ENCODE data around the gene MYO3A.
"Not testable (repeated sequence)": the region's sequence is repeated elsewhere in the genome, so short reads cannot be mapped to it uniquely, and the experiment has no call there.

MYO3A gene

DNA sequence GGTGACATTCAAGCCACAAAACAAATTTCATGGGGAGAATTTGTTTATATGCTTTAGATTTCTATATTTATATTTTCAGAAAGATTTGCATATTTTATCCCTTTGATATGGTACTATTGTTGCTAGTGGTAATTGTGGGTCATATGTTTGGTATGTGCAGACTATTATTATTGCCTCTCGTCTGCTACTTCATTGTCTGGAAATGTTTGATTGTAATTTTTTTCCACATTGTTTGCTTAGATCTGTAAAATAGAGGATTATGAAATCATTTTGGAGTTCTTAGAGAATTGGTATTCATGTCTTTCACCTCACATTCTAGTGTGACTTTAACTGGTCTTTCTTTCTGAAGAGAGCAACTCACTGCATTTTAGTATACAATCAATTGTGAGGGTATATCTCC is 44.7 kb downstream of the MYO3A start:
- DNase-seq: no peak

DNA sequence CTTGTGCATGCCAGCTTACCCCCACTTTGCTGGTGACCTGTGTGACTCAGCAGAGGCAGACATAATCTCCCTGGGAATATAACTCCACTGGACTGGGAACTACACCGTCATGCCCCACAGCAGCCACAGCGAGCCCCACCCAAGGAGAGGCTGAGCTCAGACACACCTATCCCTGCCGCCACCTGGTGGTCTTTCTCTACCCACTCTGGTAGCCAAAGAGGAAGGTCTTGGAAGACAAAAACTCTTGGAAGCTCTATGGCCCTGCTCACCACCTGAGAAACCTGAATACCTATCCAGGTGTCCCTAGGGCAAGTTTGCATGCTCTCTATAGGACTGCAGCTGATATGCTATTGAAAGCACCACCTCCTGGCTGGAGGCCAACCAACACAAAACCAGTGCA is 48.1 kb downstream of the MYO3A start:
- no peak for DNase-seq

DNA sequence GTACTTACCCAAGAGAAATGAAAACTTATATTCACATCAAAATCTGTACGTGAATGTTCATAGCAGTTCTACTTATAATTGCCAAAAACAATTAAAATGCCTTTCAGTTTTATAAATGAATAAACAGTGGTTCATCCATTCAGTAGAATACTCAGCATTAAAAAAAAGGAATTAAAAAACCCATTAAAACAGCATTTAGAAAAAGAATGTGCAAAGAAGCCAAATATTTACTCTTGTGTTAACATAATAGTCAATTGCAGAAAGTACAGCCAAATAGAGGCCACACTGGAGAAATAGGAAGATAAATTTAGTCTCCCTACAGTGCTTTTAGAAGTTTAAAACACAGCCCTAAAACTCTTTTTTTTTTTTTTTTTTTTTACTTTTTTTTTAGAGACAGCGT is 54.6 kb downstream of the MYO3A start:
- no peak for DNase-seq

DNA sequence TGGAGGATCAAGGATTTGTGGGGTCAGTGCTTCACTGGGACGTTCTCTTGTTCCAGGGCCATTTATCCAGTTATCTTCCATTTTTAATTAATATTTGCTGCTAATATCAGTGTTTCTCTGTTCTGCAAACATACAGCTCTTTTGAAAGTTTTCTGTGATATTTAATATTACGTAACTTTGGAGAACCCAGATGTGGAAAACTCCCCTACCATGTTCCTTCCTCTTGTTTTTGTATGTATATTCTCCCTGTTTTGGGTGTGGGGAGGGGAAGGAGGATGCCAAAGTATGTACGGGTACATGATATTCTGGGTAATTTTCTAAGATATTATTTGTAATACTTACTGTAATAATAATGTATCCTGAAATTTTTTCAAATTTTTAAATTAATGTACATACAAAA is 55.9 kb downstream of the MYO3A start:
- DNase-seq: no peak

DNA sequence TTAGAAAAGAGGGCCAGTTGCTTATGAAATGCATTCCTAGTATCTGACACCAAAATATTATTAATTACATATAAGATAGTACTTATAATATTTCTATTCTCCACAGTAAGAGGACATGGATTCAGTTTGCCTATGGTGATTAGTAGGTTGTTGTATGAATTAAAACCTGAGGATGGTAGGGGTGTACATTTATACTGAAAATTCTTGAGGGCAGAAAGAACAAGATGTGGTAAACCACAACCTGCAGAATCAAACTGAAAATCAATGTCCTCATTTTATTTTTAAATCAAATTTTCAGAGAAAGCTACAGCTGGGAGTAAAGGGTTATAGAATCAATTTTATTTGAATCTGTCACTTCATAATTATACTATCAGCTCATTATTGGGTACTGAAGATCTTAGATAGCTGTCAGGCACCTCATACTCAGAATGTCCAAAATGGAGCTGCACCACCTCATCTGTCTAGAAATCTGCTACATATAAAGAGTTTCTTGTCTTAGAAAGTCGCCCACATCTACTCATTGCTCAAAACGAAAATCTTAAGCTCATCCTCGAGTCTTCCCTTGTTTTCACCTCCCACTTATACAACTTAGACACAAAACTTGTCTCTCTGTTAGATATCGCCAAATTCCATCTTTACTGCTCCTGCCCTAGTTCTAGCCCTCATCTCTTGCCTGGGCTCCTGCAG is 65.4 kb downstream of the MYO3A start:
- DNase-seq: no peak

- no peak for DNase-seq
These were observed 66.9 kb downstream of the MYO3A start for GRCh38 chr10:26000971-26001370.

DNA sequence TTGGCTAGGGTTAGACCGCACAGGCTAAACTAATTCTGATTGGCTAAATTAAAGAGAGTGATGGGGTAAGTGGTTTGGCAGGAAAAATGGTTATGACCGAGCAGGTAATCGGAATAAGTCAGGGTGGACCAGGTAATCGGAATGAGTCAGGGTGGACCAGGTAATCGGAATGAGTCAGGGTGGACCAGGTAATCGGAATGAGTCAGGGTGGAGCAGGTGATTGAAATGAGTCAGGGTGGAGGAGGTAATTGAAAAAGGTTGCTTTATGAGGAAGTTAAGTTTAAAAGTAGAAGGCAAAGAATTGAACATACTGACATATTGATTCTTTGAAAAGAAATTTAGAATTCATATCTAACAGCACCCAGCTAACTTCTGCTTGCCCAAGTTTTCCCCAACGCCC is 68.4 kb downstream of the MYO3A start:
- DNase-seq: not testable (repeated sequence)

GRCh38 chr10:26015092-26015491 is 81.1 kb downstream of the MYO3A start:
- DNase-seq: no peak

DNA sequence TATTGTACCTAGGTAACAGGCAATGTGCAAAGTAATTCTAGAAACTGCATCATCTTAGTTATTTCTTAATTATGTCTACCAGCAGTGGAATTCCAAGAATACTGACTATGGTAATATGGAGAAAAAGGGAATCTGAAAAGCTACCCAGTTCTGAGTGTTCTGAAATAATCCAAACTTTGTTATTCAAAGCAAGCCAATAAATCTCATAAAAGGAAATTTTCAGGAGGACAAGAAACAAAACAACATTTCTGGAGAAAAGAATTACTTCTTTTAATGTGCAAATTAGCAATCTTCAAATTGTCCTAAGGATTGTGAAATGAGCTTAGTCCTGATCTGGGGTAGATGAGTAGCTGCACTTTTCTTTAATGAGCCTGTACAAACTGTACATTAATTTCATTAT is 88.8 kb downstream of the MYO3A start:
- DNase-seq: no peak

- no peak for DNase-seq
These were observed 90.3 kb downstream of the MYO3A start for GRCh38 chr10:26024303-26024702.

DNA sequence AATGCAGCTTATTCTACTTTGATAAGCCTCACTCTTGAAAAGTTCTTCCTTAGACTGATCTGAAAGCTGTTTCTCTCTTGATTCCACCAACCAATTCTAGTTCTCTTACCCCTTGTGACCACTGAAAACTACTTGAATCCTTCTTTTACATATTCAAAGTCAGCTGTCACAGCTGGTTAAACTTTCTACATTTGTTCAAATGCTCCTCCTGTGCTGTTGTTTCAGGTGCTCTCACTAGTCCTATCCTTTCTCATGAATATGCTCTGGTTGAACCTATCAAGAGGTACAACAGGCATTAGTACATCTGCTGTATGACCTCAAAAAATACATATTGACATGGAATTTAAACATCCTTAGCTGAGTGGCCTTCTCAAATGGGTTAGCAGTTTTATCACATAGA is 91.5 kb downstream of the MYO3A start:
- DNase-seq: no peak

DNA sequence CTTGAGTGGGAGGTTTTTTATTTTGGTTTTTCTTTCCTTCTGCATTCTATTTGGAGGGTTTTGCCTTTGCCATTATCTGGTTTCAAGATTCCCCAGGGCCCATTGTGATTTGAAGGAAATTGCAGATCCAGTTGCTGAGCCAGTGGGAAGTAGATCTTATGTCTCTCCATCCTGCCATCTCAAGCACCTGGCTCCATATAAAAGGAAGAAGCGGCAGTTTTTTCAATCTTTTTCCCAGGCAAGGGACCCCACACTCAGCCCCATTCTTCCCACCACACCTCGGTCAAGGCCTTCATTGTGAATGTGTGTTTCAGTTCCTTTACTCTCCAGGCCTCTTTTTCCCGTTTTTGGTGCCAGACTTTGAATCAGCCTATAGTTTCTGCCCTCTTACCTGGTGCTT is 95.8 kb downstream of the MYO3A start:
- DNase-seq: no peak

DNA sequence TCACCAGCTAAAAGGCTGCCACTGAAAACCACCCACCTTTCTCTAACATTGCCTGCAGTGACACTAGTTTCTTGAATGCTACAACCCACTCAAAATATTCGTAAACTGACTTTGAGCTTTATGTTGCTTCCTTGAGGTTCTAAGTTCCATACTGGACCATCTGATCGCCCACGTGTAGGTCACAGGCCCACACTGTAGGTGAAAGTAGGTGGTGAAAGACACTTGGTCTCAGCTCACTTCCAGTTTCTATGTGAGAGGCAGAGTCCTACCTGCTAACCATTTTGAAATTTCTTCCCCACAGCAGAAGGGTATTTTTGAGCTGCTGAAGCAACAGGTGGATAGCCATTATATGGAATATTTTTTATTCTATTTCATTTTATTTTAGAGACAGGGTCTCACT is 97.3 kb downstream of the MYO3A start:
- DNase-seq: no peak

DNA sequence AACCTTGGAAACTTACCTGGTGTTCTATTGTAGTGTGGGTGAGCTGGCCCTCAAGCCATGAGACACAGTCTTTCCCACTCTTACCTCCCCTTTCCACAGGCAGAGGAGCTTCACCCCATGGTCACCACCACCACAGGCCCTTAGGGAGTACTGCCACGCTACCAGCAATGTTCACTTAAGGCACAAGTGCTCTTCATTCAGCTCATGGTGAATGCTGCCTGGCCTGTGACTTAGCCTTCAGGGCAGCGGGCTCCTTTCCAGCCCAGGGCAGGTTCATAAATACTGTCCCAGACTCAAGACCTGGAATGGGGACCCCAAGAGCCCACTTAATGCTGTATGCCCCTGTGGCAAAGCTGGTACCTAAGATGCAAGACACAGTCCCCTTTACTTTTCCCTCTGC is 109.4 kb downstream of the MYO3A start:
- no peak for DNase-seq

DNA sequence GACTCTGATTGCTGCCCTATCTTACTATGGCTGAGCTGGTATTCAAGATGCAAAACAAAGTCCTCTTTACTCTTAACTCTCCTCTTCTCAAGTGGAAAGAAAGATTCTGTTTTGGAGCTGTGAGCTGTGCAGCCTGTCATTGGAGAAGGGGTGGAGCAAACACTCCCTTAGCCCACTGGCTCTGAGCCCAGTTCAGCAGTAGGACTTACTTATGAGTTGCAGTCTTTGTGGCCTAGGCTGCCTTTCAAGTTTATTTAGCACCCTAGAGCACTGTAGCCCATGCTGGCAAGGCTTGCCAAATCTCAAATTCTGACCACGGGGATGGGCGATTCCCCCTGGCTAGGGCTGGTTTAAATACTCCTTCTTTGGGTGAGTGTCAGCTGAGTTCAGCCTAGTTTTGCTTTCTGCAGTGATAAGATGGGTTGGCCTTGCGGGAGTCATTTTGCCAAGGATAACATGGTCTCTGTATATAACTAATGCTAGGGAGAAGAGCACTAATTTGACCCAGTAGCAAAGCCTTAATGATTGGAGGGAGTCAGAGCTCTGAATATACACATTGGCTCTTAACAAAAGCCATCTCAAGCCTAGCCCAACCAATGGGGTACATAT is 110.2 kb downstream of the MYO3A start:
- DNase-seq: no peak

GRCh38 chr10:26046073-26046700 is 112.2 kb downstream of the MYO3A start:
- DNase-seq: no peak

DNA sequence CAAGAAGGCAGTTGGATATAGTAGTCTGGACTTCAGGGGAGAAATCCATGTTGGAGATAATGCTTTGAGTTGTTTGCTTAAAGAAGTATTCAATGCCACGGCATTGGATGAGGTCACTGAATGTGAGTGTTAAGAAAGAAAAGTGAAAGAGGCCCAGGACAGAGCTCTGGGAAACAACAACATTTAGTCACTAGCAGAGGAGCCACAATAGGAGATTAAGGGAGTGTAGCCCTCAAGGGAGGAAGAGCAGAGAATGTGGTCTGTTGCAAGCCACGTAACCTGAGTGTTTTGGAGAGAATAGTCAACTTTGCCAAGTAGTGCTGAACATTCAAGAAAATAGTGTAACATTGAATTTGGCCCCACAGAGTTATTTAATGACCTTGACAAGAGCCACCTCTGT is 114.7 kb downstream of the MYO3A start:
- no peak for DNase-seq

DNA sequence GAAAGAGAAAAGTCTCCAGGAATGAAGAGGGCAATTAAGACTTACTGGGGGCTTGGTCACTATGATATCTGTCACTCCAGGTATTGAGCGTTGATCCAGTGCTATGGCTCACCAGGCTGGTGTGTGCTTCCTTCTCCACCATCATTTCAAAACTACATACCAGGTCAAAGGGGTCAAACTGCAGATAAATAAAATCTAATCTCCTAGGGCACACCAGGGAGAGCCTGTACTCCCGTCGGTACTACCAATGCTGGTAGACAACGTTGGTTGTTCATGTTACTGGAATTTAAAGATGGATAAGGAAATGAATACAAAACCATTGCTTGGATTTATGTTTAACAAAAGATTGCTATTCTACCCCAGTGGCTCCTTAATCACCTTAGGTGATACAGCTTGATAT is 118.3 kb downstream of the MYO3A start:
- no peak for DNase-seq

GRCh38 chr10:26057466-26057865 is 123.4 kb downstream of the MYO3A start:
- no peak for DNase-seq

GRCh38 chr10:26064106-26064505 is 130.1 kb downstream of the MYO3A start:
- DNase-seq: no peak

GRCh38 chr10:26067680-26068079 is 133.7 kb downstream of the MYO3A start:
- no peak for DNase-seq

GRCh38 chr10:26080971-26081370 is 146.9 kb downstream of the MYO3A start:
- DNase-seq: not testable (repeated sequence)

- no peak for DNase-seq
These were observed 147.4 kb downstream of the MYO3A start for GRCh38 chr10:26081459-26081858.

GRCh38 chr10:26085549-26085948 is 151.5 kb downstream of the MYO3A start:
- no peak for DNase-seq

GRCh38 chr10:26087666-26088065 is 153.6 kb downstream of the MYO3A start:
- DNase-seq: no peak

Data from activated CD4-positive, alpha-beta T cell treated with anti-CD3 and anti-CD28 coated beads, Interleukin-2, amount 50 U/mL, for 1 hour (primary cell).